Astrocyte (in vitro differentiated cells and primary cell): ENCODE measurements around the gene NECAP2.

Experiments used
- EZH2 ChIP-seq: IDR thresholded peaks from 2 replicates; pipeline ENCODE4 v1.6.1; 2012; ENCODE audit warnings: mild to moderate bottlenecking, low read length, inconsistent platforms; ENCODE audit not compliant: insufficient read depth
- TF ChIP-seq, protein P1 (sequence below): IDR thresholded peaks from 2 replicates; pipeline ENCODE4 v1.5.1; 2011; ENCODE audit warnings: low read depth, mild to moderate bottlenecking, inconsistent platforms, low read length, moderate library complexity; ENCODE audit not compliant: insufficient read depth

DNA sequence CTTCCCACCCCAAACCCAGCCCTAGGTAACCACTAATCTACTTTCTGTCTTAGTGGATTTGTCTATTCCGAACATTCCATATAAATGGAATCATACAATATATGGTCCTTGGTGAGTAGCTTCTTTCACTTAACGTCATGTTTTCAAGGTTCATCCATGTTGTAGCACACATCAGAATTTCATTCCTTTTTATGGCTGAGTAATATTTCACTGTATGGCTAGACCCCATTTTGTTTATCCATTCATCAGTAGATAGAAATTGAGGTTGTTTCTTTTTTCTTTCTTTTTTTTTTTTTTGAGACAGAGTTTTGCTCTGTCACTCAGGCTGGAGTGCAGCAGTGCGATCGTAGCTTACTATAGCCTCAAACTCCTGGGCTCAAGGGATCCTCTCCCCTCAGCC, 6.5 kb upstream of the NECAP2 start:
- TF ChIP-seq, protein P1, sequence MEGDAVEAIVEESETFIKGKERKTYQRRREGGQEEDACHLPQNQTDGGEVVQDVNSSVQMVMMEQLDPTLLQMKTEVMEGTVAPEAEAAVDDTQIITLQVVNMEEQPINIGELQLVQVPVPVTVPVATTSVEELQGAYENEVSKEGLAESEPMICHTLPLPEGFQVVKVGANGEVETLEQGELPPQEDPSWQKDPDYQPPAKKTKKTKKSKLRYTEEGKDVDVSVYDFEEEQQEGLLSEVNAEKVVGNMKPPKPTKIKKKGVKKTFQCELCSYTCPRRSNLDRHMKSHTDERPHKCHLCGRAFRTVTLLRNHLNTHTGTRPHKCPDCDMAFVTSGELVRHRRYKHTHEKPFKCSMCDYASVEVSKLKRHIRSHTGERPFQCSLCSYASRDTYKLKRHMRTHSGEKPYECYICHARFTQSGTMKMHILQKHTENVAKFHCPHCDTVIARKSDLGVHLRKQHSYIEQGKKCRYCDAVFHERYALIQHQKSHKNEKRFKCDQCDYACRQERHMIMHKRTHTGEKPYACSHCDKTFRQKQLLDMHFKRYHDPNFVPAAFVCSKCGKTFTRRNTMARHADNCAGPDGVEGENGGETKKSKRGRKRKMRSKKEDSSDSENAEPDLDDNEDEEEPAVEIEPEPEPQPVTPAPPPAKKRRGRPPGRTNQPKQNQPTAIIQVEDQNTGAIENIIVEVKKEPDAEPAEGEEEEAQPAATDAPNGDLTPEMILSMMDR = no peak
- TF ChIP-seq EZH2 = no peak
